Heart left ventricle (tissue), 16 donors: ENCODE results near the gene CHCHD6. TPM values are rescaled to one million over a fixed set of nuclear protein-coding genes. Genes with fewer than 3 reads are reported as not detected.

ENCODE experiments used
- ATAC-seq, 4 donors: fragments of 200-7000 bp; cut with Tn5 transposase; one replicate each; pipeline ENCODE4 v1.9.1; 2020 to 2022; ENCODE audit warnings: moderate library complexity in 4 of 4, mild to moderate bottlenecking in 3 of 4, moderate number of reproducible peaks in 1 of 4
- DNase-seq, 5 donors: peaks; one replicate each; pipeline ENCODE4 v3.0.0-alpha.2; 2020
- H3K27ac ChIP-seq, 12 donors: fragments of 200-600 bp; sonication (generic) in 4 of 12; one replicate each; pipeline versions ENCODE4 v1.5.0 to v1.8.0; 2016 to 2022; ENCODE audit warnings: mild to moderate bottlenecking in 2 of 12
- H3K27me3 ChIP-seq, 9 donors: fragments of 200-600 bp; sonication (generic) in 2 of 9; one replicate each; pipeline versions ENCODE4 v1.5.1 to v1.8.0; 2016 to 2022; ENCODE audit warnings: mild to moderate bottlenecking in 3 of 9
- H3K36me3 ChIP-seq, 9 donors: fragments of 200-600 bp; sonication (generic) in 2 of 9; one replicate each; pipeline versions ENCODE4 v1.5.0 to v1.8.0; 2018 to 2022; ENCODE audit warnings: mild to moderate bottlenecking in 2 of 9
- H3K4me1 ChIP-seq, 12 donors: fragments of 200-600 bp; sonication (generic) in 4 of 12; one replicate each; pipeline versions ENCODE4 v1.5.0 to v1.8.0; 2016 to 2022; ENCODE audit warnings: mild to moderate bottlenecking in 3 of 12
- H3K4me3 ChIP-seq, 12 donors: fragments of 200-600 bp; sonication (generic) in 4 of 12; one replicate each; pipeline versions ENCODE4 v1.5.0 to v1.8.0; 2017 to 2022; ENCODE audit warnings: mild to moderate bottlenecking in 9 of 12, moderate library complexity in 4 of 12
- H3K9me3 ChIP-seq, 12 donors: fragments of 200-600 bp; sonication (generic) in 4 of 12; one replicate each; pipeline versions ENCODE4 v1.5.0 to v1.8.0; 2016 to 2022; ENCODE audit warnings: mild to moderate bottlenecking in 1 of 12
- CTCF ChIP-seq, 12 donors: fragments of 200-600 bp; sonication (generic) in 4 of 12; IDR thresholded peaks; one replicate each; pipeline versions ENCODE4 v1.5.0 to v1.8.0; 2018 to 2022; ENCODE audit warnings: antibody characterized with exemption in 12 of 12, mild to moderate bottlenecking in 5 of 12
- POLR2A ChIP-seq, 2 donors: fragments of 450-650 bp; IDR thresholded peaks; one replicate each; pipeline ENCODE4 v1.6.1; 2017; ENCODE audit warnings: antibody characterized with exemption in 2 of 2, mild to moderate bottlenecking in 2 of 2, moderate library complexity in 2 of 2
- WGBS, 4 donors: extraction: QIAGEN DNeasy Blood & Tissue Kit in 2 of 4; methylation state at CpG; one replicate each; pipeline versions ENCODE4 v1.1.5 to v1.1.7; 2013 to 2018; 5-methylcytosine and 5-hydroxymethylcytosine counted together
- intact Hi-C, 10 donors: fragments of 100-400 bp; cut with DNase I; formaldehyde crosslinking; loops; one replicate each; pipeline versions ENCODE4 v1.11.1 to v1.14.2; 2022
- polyA plus RNA-seq, 2 donors: library from polyadenylated mRNA; stranded (reverse); fragments of 200-250 nt; gene quantifications; one replicate each; pipeline ENCODE4 v1.2.3, GENCODE V29; 2013
- total RNA-seq, 9 donors: library from RNA; depleted of rRNA in 2 of 9; stranded (reverse); fragments of >200 nt in 2 of 9; fragmentation: NEBNext Ultra II Directional in 3 of 9; extraction: Animal tissue kit (Norgen Biotek cat#: 25700) in 3 of 9; gene quantifications; one replicate each; pipeline versions ENCODE4 v1.1.0 to v1.2.4, GENCODE V29; 2016 to 2023
- donor health status: ischemic (EF 13 %, LVEDD 7.1; RV severe dilation, severe dysfunction).
- donor health status: healthy with polysubstance abuse.
- donor health status: DM: no; HTN: yes; CAD: no.
- donor health status: DM: no; HTN: no; CAD: no.
- donor health status: ischemic (EF 25% LVEDD 6.9; RV normal size, moderate dysfunction).
- donor health status: ischemic (EF 25% LVEDD 5.7; RV mildly dilated, moderate dysfunction).
- donor health status: healthy.
- donor health status: DM: yes; HTN: yes; CAD: no.
- donor health status: ischemic (EF 35%, LVEDD 5.7; RV mildly dilated, moderate dysfunction).
- donor health status: nonischemic (EF 11% LVEDD 7.7; RV severe dilation, severe dysfunction).
- donor health status: DM: yes; HTN: yes; CAD: no.
- donor health status: PGD.
- donor health status: ischemic (EF 29% LVEDD 5.4; RV normal size, mild dysfunction).
- donor health status: nonischemic (EF 23%, LVEDD 6.1; RV moderate dilation, normal function).

The CHCHD6 gene
- total and polyA plus RNA-seq, 11 donors, result 7.7 to 29.3 (median 11.6) TPM

GRCh38 chr3:126714921-126715320, 10.9 kb downstream of the CHCHD6 start:
- intact Hi-C loops, result no loop called here

GRCh38 chr3:126715432-126715831, 11.4 kb downstream of the CHCHD6 start:
- H3K9me3 ChIP-seq, result no peaks in the 10 kb centered on the region
- H3K27ac ChIP-seq, result no peak overlapping the region
- H3K27me3 ChIP-seq, result no peaks in the 10 kb centered on the region
- ATAC-seq (no peak), DNase-seq (no peak)
- no peaks in the 10 kb centered on the region for H3K36me3 ChIP-seq
- H3K4me1 ChIP-seq, result no peaks in the 10 kb centered on the region
- H3K4me3 ChIP-seq, result no peak overlapping the region
- WGBS, 4 donors, result 81 to 92% (median 87%) methylated on average over 1 of the region's 1 CpG
- intact Hi-C loops, result no loop called here
- TF ChIP-seq POLR2A (IDR thresholded peaks at IDR 0.05) (no peak), CTCF (IDR thresholded peaks at IDR 0.05) (no peak)

More at GRCh38 chr3:126714921-126715320, 10.9 kb downstream of the CHCHD6 start:
- ATAC-seq, result no peak
- Histone ChIP-seq H3K4me1 (no peaks in the 10 kb centered on the region), H3K9me3 (no peaks in the 10 kb centered on the region), H3K27ac (no peak overlapping the region), H3K36me3 (no peaks in the 10 kb centered on the region), H3K27me3 (no peaks in the 10 kb centered on the region), H3K4me3 (no peak overlapping the region)
- WGBS, 4 donors, result 75 to 82% (median 77%) methylated on average over 6 of the region's 6 CpGs
- TF ChIP-seq POLR2A (IDR thresholded peaks at IDR 0.05), result no peak
- no peak for TF ChIP-seq CTCF (IDR thresholded peaks at IDR 0.05)
- no peak for DNase-seq

GRCh38 chr3:126716057-126716456, 12.0 kb downstream of the CHCHD6 start:
- H3K27me3 ChIP-seq, result no peaks in the 10 kb centered on the region
- intact Hi-C loops, result no loop called here
- no peaks in the 10 kb centered on the region for H3K36me3 ChIP-seq
- H3K27ac ChIP-seq, result no peak overlapping the region
- DNase-seq (no peak), ATAC-seq (no peak)
- 83 to 89% (median 87%) methylated on average over 7 of the region's 7 CpGs for WGBS, 4 donors
- no peaks in the 10 kb centered on the region for H3K4me1 ChIP-seq
- no peak for TF ChIP-seq CTCF (IDR thresholded peaks at IDR 0.05)
- TF ChIP-seq POLR2A (IDR thresholded peaks at IDR 0.05), result no peak
- no peaks in the 10 kb centered on the region for H3K9me3 ChIP-seq
- H3K4me3 ChIP-seq, result no peak overlapping the region

- WGBS, 4 donors, result 78 to 84% (median 83%) methylated on average over 15 to 20 of the region's 20 CpGs
- Histone ChIP-seq H3K4me3 (no peak overlapping the region), H3K27me3 (no peaks in the 10 kb centered on the region), H3K9me3 (no peaks in the 10 kb centered on the region), H3K36me3 (no peaks in the 10 kb centered on the region), H3K4me1 (no peaks in the 10 kb centered on the region), H3K27ac (no peak overlapping the region)
- DNase-seq (no peak), ATAC-seq (no peak)
- intact Hi-C loops, result no loop called here
- TF ChIP-seq POLR2A (IDR thresholded peaks at IDR 0.05) (no peak), CTCF (IDR thresholded peaks at IDR 0.05) (no peak)
These were observed 14.8 kb downstream of the CHCHD6 start for GRCh38 chr3:126718561-126719445.
